Spleen (tissue), 7 donors: Measurements from ENCODE around the gene GALNTL6.

Experiments used
- POLR2A ChIP-seq, 3 donors: fragments of 450-650 bp; IDR thresholded peaks; one replicate each; pipeline ENCODE4 v1.5.1; 2017; ENCODE audit warnings: antibody characterized with exemption in 3 of 3, mild to moderate bottlenecking in 1 of 3
- TF ChIP-seq, protein P1 (sequence below), 11 experiments: fragments of 200-600 bp in 7 of 11; fragments of 450-650 bp in 4 of 11; sonication (generic) in 4 of 11; IDR thresholded peaks in 8 of 11; conservative IDR thresholded peaks in 3 of 11; 1 replicate in 7 of 11; 2 replicates in 4 of 11; pipeline versions ENCODE4 v1.4.0 to v1.8.0; 2016 to 2021; ENCODE audit warnings: antibody characterized with exemption in 11 of 11, inconsistent platforms in 4 of 11, mild to moderate bottlenecking in 1 of 11
- donor health status: DM: no; HTN: no; CAD: no; lungs with moderate emphysema.
- donor health status: DM: no; HTN: no; CAD: no.
- donor health status: DM: no; HTN: no; CAD: no.

DNA sequence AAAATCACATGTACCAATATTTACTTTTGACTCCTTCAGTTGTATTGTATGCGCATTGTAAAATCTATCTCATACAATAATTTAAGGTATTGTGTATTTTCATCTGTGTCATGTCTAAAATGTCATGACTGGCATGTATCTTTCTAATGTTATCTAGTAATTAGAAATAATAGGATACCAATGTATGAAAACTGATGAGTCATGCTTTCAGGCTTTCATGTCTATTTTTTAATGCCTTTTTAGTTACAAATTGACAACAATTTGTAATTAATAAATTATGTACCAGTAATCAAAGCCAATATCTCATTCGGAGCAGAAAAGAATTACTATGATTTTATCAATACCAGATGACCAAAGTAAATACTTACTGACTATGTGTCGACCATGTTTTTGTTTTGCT is 107.7 kb downstream of the GALNTL6 start:
- TF ChIP-seq, protein P1, sequence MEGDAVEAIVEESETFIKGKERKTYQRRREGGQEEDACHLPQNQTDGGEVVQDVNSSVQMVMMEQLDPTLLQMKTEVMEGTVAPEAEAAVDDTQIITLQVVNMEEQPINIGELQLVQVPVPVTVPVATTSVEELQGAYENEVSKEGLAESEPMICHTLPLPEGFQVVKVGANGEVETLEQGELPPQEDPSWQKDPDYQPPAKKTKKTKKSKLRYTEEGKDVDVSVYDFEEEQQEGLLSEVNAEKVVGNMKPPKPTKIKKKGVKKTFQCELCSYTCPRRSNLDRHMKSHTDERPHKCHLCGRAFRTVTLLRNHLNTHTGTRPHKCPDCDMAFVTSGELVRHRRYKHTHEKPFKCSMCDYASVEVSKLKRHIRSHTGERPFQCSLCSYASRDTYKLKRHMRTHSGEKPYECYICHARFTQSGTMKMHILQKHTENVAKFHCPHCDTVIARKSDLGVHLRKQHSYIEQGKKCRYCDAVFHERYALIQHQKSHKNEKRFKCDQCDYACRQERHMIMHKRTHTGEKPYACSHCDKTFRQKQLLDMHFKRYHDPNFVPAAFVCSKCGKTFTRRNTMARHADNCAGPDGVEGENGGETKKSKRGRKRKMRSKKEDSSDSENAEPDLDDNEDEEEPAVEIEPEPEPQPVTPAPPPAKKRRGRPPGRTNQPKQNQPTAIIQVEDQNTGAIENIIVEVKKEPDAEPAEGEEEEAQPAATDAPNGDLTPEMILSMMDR (IDR thresholded peaks at IDR 0.05 in 8 of 11, conservative IDR thresholded peaks at IDR 0.05 in 3 of 11) = no peak
- no peak for TF ChIP-seq POLR2A (IDR thresholded peaks at IDR 0.05)
